ENCODE results near the gene CRTAP.

Gene CRTAP

GRCh38 chr3:33117461-33117860 lies 3.6 kb downstream of the CRTAP start:
- H4K20me1 ChIP-seq (ENCODE audit: insufficient read depth, low read length, poor library complexity, severe bottlenecking), result peaks cover 13% of the 10 kb centered on the region
- H2AFZ ChIP-seq (ENCODE audit: low read length), result no peak overlapping the region
- H3K4me1 ChIP-seq (ENCODE audit: insufficient read depth, low read length, poor library complexity, severe bottlenecking), result peaks cover 57% of the 10 kb centered on the region
- H3K4me3 ChIP-seq (ENCODE audit: low read length, poor library complexity, severe bottlenecking), result peak overlapping the region; percentile 29
- H3K9me3 ChIP-seq (ENCODE audit: insufficient read depth, low read depth, low read length), result no peaks in the 10 kb centered on the region
- no peak overlapping the region for H3K9ac ChIP-seq (ENCODE audit: low read depth, low read length, poor library complexity, severe bottlenecking)
- H3K27me3 ChIP-seq (ENCODE audit: insufficient read depth, low read length, poor library complexity, severe bottlenecking), result no peaks in the 10 kb centered on the region
- H3K9me2 ChIP-seq (replicated peaks; ENCODE audit: low read depth, low read length), result no peaks in the 10 kb centered on the region
- peaks cover 32% of the 10 kb centered on the region; the same call in 1 of the 2 replicates for H3K79me2 ChIP-seq (ENCODE audit: insufficient read depth, low read length)
- TF ChIP-seq CTCF (conservative IDR thresholded peaks at IDR 0.05; ENCODE audit: low read length) (no peak), EZH2phosphoT487 (IDR thresholded peaks at IDR 0.05; ENCODE audit: borderline replicate concordance) (no peak)
- peaks cover 6% of the 10 kb centered on the region; the same call in 1 of the 2 replicates for H3K36me3 ChIP-seq (ENCODE audit: insufficient read depth, low read length)
- H3K4me2 ChIP-seq (ENCODE audit: low read depth, low read length, poor library complexity, severe bottlenecking), result peak overlapping the region; percentile 88
- peaks cover 4% of the 10 kb centered on the region for H3F3A ChIP-seq (ENCODE audit: low read depth)

DNA sequence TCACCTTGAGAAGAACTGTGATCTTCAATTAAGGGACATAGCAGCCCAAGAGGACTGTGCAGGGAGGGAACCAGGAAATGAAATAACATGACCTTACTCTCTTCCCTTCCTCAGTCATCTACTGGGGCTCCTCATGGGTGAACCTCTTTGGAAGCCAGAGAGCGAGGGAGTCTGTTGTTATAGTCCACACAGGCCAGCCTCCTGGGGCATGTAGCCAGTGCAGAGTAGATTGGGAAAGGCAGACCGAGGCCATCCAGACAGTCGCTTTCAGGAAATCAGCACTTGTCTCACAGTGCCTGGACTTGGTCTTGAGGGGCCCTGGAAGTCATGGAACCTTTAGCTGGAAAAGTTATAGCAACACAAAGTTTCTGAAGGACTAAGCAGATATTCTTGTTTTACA lies 6.1 kb downstream of the CRTAP start:
- Histone ChIP-seq H3K4me2 (ENCODE audit: low read depth, low read length, poor library complexity, severe bottlenecking) (peak overlapping the region; percentile 47), H2AFZ (ENCODE audit: low read length) (no peak overlapping the region), H3K4me3 (ENCODE audit: low read length, poor library complexity, severe bottlenecking) (no peak overlapping the region), H3K79me2 (ENCODE audit: insufficient read depth, low read length) (peaks cover 28% of the 10 kb centered on the region; the same call in 1 of the 2 replicates), H3K9ac (ENCODE audit: low read depth, low read length, poor library complexity, severe bottlenecking) (no peak overlapping the region), H3K9me2 (replicated peaks; ENCODE audit: low read depth, low read length) (no peaks in the 10 kb centered on the region), H4K20me1 (ENCODE audit: insufficient read depth, low read length, poor library complexity, severe bottlenecking) (peaks cover 9% of the 10 kb centered on the region), H3K27me3 (ENCODE audit: insufficient read depth, low read length, poor library complexity, severe bottlenecking) (no peaks in the 10 kb centered on the region), H3K9me3 (ENCODE audit: insufficient read depth, low read depth, low read length) (no peaks in the 10 kb centered on the region), H3K4me1 (ENCODE audit: insufficient read depth, low read length, poor library complexity, severe bottlenecking) (peaks cover 47% of the 10 kb centered on the region), H3F3A (ENCODE audit: low read depth) (no peaks in the 10 kb centered on the region; the same call in 1 of the 2 replicates), H3K36me3 (ENCODE audit: insufficient read depth, low read length) (peaks cover 20% of the 10 kb centered on the region; the same call in 1 of the 2 replicates)
- no peak for TF ChIP-seq CTCF (conservative IDR thresholded peaks at IDR 0.05; ENCODE audit: low read length)
- TF ChIP-seq EZH2phosphoT487 (IDR thresholded peaks at IDR 0.05; ENCODE audit: borderline replicate concordance), result no peak

- TF ChIP-seq EZH2phosphoT487 (IDR thresholded peaks at IDR 0.05; ENCODE audit: borderline replicate concordance) (no peak), CTCF (conservative IDR thresholded peaks at IDR 0.05; ENCODE audit: low read length) (no peak)
- Histone ChIP-seq H3K36me3 (ENCODE audit: insufficient read depth, low read length) (peaks cover 24% of the 10 kb centered on the region; the same call in 1 of the 2 replicates), H3K9me2 (replicated peaks; ENCODE audit: low read depth, low read length) (no peaks in the 10 kb centered on the region), H3K79me2 (ENCODE audit: insufficient read depth, low read length) (peaks cover 5% of the 10 kb centered on the region; the same call in 1 of the 2 replicates), H3K9ac (ENCODE audit: low read depth, low read length, poor library complexity, severe bottlenecking) (no peak overlapping the region), H3K4me1 (ENCODE audit: insufficient read depth, low read length, poor library complexity, severe bottlenecking) (peaks cover 19% of the 10 kb centered on the region), H3K9me3 (ENCODE audit: insufficient read depth, low read depth, low read length) (no peaks in the 10 kb centered on the region), H3K4me2 (ENCODE audit: low read depth, low read length, poor library complexity, severe bottlenecking) (no peak overlapping the region), H3F3A (ENCODE audit: low read depth) (no peaks in the 10 kb centered on the region), H4K20me1 (ENCODE audit: insufficient read depth, low read length, poor library complexity, severe bottlenecking) (no peaks in the 10 kb centered on the region), H3K27me3 (ENCODE audit: insufficient read depth, low read length, poor library complexity, severe bottlenecking) (no peaks in the 10 kb centered on the region), H2AFZ (ENCODE audit: low read length) (no peak overlapping the region), H3K4me3 (ENCODE audit: low read length, poor library complexity, severe bottlenecking) (no peak overlapping the region)
Measured at GRCh38 chr3:33122991-33123390, 9.2 kb downstream of the CRTAP start.
